ENCODE results near the gene CGB3.
"Not testable (repeated sequence)": the region's sequence is repeated elsewhere in the genome, so short reads cannot be mapped to it uniquely, and the experiment has no call there.

The CGB3 gene

GRCh38 chr19:49056101-49056901 lies 32.2 kb upstream of the CGB3 start:
- Mint-ChIP-seq H3K4me3 (peak overlapping the region; percentile 78 to 85), H3K9me3 (no peaks in the 10 kb centered on the region), H3K27me3 (peaks cover 66% of the 10 kb centered on the region), H3K4me1 (peaks cover 25% of the 10 kb centered on the region), H3K27ac (no peak overlapping the region)
- DNase-seq (peak; percentile 57 to 66), ATAC-seq (peak; percentile 80)

GRCh38 chr19:49050376-49051033 lies 26.4 kb upstream of the CGB3 start:
- H3K27ac Mint-ChIP-seq, H3K27me3 Mint-ChIP-seq, H3K4me3 Mint-ChIP-seq, DNase-seq, ATAC-seq, H3K9me3 Mint-ChIP-seq, H3K4me1 Mint-ChIP-seq: not testable (repeated sequence)

DNA sequence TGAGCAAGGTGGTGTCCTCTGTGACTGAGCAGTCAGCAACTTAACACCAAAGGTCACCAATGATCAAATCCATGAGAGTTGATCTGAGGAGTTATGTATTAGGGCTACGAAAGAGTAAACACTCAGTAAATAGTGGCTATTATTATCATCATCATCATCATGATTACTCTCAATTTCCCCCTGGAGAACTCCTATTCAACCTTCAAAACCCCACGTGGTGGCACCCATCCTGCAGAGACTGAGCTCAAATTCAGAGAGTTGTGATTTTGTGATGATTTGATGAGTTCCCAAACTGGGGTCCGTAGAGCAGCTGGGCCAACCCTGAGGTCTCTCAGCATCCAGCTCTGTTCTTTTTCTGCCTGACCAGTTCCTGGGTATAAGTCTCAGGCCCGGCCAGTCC lies 25.7 kb upstream of the CGB3 start:
- H3K4me3 Mint-ChIP-seq, H3K27ac Mint-ChIP-seq, H3K4me1 Mint-ChIP-seq, H3K27me3 Mint-ChIP-seq, ATAC-seq, H3K9me3 Mint-ChIP-seq, DNase-seq: not testable (repeated sequence)

DNA sequence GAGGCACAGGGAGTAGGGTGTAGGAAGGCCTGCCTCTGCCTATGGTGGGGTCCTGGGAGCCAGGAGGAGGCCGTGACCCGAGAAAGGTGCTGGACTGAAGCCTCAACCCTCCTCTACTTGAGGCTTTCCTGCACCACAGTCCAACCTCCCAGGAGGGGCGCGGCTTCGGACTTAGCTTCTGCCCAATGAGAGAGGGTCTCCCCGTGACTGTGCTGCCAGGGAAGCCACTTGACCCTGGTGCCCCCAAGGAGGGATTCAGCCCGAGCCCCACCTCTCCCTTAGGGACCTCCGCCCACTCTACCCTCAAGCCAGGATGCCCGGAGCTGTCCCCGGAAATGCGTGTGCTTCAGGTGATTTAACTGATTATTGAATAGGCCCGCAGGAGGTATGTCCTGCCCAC lies 24.9 kb upstream of the CGB3 start, which contains the start of gene CGB8:
Gene CGB8, minus strand, starts transcription at position 101 of the 400 bp plus-strand sequence. CDS start 372 bp downstream, outside the sequence.
- H3K4me1 Mint-ChIP-seq, H3K9me3 Mint-ChIP-seq, H3K27ac Mint-ChIP-seq: not testable (repeated sequence)

DNA sequence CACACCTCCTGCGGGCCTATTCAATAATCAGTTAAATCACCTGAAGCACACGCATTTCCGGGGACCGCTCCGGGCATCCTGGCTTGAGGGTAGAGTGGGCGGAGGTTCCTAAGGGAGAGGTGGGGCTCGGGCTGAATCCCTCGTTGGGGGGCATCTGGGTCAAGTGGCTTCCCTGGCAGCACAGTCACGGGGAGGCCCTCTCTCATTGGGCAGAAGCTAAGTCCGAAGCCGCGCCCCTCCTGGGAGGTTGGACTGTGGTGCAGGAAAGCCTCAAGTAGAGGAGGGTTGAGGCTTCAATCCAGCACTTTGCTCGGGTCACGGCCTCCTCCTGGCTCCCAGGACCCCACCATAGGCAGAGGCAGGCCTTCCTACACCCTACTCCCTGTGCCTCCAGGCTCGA lies 19.4 kb upstream of the CGB3 start, which contains the start of gene CGB5:
Gene CGB5, plus strand, starts transcription at position 301 of the 400 bp plus-strand sequence. CDS start 362 bp downstream, outside the sequence.
- not testable (repeated sequence) for ATAC-seq, H3K9me3 Mint-ChIP-seq, H3K27ac Mint-ChIP-seq, H3K4me3 Mint-ChIP-seq, DNase-seq, H3K4me1 Mint-ChIP-seq, H3K27me3 Mint-ChIP-seq

More for the DNA sequence above, 24.9 kb upstream of the CGB3 start, which contains the start of gene CGB8:
- H3K4me3 Mint-ChIP-seq, DNase-seq, H3K27me3 Mint-ChIP-seq, ATAC-seq: not testable (repeated sequence)

GRCh38 chr19:49042666-49043065 lies 18.5 kb upstream of the CGB3 start:
- H3K9me3 Mint-ChIP-seq, H3K27me3 Mint-ChIP-seq, H3K27ac Mint-ChIP-seq, DNase-seq, H3K4me1 Mint-ChIP-seq, ATAC-seq, H3K4me3 Mint-ChIP-seq: not testable (repeated sequence)

DNA sequence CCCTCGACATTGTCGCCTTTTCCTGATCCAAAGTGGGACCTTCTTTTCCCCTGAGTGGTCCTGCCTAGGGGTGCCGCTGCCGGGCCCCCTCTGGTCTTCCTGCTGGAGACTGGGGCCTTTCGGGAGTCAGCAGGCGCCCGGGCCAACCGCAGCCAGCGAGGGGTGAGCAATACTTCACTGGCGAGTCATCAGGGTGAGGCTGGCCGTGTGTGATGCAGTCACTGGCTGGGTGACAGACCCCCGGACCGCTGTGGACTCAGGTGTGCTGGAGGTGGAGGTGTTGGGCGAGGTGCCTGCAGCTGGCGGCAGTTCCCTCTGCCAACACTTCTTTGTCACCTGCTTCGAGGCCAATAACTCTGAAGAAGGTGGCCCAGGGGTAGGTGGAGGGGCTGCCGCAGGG lies 18.0 kb upstream of the CGB3 start:
- no peaks in the 10 kb centered on the region for H3K9me3 Mint-ChIP-seq
- no peak overlapping the region for H3K27ac Mint-ChIP-seq
- H3K4me1 Mint-ChIP-seq, result no peaks in the 10 kb centered on the region
- ATAC-seq, result no peak
- no peak overlapping the region for H3K4me3 Mint-ChIP-seq
- no peak for DNase-seq
- no peaks in the 10 kb centered on the region for H3K27me3 Mint-ChIP-seq

DNA sequence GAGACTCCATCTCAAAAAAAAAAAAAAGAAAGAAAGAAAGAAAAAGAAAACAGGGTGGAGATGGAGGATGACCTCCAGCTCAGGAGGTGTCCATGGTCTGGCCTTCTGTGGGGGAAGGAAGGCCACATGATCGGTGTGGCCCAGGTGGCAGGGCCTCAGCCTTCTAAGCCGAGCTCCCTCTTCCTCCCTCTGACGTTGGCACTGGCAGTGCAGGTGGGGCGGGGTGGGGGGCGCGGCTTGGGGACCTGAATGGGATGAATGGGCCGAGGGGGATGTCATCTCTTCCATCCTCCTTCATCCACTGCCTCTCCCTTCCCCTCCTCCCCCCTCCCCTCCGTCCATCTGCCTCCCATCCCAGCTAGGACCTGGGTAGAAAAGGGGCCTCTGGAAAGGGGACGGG lies 15.6 kb upstream of the CGB3 start:
- not testable (repeated sequence) for H3K4me1 Mint-ChIP-seq, H3K27me3 Mint-ChIP-seq, H3K4me3 Mint-ChIP-seq, H3K9me3 Mint-ChIP-seq, H3K27ac Mint-ChIP-seq, ATAC-seq, DNase-seq

DNA sequence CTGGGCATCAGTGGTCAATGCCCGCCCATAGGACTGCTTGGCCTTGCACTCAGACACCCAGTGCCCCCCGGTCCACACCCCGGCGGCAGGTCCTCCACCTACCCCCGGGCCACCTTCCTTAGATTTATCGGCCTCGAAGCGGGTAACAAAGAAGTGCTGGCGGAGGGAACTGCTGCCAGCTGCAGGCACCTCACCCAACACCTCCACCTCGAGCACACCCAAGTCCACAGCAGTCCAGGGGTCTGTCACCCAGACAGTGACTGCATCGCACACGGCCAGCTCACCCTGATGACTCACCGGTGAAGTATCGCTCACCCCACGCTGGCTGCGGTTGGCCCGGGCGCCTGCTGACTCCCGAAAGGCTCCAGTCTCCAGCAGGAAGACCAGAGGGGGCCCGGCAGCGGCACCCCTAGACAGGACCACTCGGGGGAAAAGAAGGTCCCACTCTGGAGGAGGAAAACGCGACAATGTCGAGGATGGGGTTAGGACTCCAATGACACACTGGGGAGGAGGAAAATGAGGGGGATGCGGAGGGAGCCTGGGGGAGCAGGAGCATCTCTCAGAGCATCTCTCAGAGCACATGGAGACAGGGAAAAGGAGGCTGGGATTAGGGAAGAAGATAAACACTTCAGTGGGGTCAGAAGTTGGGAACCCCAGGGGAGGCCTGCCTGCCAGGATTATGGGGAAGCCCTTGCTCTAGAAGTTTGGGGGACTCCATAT lies 14.6 kb upstream of the CGB3 start:
- not testable (repeated sequence) for ATAC-seq, H3K4me3 Mint-ChIP-seq, H3K27ac Mint-ChIP-seq, H3K27me3 Mint-ChIP-seq, H3K4me1 Mint-ChIP-seq, H3K9me3 Mint-ChIP-seq, DNase-seq

- not testable (repeated sequence) for H3K4me3 Mint-ChIP-seq
These were observed 14.0 kb upstream of the CGB3 start for GRCh38 chr19:49038111-49038510.

GRCh38 chr19:49036815-49037214 lies 12.7 kb upstream of the CGB3 start, which contains the start of gene CGB1:
Gene CGB1, minus strand, starts transcription at chr19:49036895. Its CDS starts 184 bp downstream, at chr19:49036711.
- not testable (repeated sequence) for H3K9me3 Mint-ChIP-seq, H3K4me1 Mint-ChIP-seq, H3K4me3 Mint-ChIP-seq, H3K27me3 Mint-ChIP-seq
- ATAC-seq, result peak; percentile 75
- H3K27ac Mint-ChIP-seq, result peak within 1 kb of the TSS in 1 of 2 donors; percentile 82
- peak; percentile 68 to 76 for DNase-seq

More at GRCh38 chr19:49038111-49038510, 14.0 kb upstream of the CGB3 start:
- H3K27me3 Mint-ChIP-seq, H3K4me1 Mint-ChIP-seq, DNase-seq, ATAC-seq, H3K9me3 Mint-ChIP-seq, H3K27ac Mint-ChIP-seq: not testable (repeated sequence)

DNA sequence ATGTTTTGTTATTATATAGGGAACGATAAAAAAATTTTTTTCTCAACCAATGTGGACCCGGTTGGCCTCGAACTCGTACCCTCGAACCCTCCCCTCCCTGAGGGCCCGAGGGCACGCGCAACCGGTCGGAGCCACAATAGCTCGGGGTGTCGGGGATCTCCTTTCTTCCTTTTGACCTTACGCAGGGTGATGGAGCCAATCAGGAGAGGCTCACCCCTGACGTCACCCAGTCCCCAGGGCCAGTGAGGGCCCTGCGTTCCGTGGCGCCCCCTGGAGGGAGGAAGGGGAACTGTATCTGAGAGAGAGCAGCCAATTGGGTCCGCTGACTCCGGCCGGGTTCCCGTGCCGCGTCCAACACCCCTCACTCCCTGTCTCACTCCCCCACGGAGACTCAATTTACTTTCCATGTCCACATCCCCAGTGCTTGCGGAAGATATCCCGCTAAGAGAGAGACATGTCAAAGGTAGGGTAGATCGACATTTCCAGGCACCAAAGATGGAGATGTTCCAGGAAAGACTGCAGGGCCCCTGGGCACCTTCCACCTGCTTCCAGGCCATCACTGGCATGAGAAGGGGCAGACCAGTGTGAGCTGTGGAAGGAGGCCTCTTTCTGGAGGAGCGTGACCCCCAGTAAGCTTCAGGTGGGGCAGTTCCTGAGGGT lies 7.6 kb upstream of the CGB3 start, which contains the start of gene CGB2:
Gene CGB2, plus strand, starts transcription at position 249 of the 660 bp plus-strand sequence. Its CDS starts 206 bp downstream, at position 455.
- Mint-ChIP-seq H3K27ac (peak within 1 kb of the TSS; percentile 88 to 100), H3K4me1 (peaks cover 10% of the 10 kb centered on the region), H3K4me3 (peak within 1 kb of the TSS; percentile 75 to 82)
- peak; percentile 97 for ATAC-seq
- DNase-seq, result peak; percentile 88 to 91
- not testable (repeated sequence) for H3K27me3 Mint-ChIP-seq, H3K9me3 Mint-ChIP-seq

GRCh38 chr19:49030323-49030722 lies 6.2 kb upstream of the CGB3 start:
- H3K9me3 Mint-ChIP-seq, DNase-seq, H3K4me3 Mint-ChIP-seq, H3K27ac Mint-ChIP-seq, ATAC-seq, H3K27me3 Mint-ChIP-seq: not testable (repeated sequence)
- peaks cover 10% of the 10 kb centered on the region for H3K4me1 Mint-ChIP-seq

DNA sequence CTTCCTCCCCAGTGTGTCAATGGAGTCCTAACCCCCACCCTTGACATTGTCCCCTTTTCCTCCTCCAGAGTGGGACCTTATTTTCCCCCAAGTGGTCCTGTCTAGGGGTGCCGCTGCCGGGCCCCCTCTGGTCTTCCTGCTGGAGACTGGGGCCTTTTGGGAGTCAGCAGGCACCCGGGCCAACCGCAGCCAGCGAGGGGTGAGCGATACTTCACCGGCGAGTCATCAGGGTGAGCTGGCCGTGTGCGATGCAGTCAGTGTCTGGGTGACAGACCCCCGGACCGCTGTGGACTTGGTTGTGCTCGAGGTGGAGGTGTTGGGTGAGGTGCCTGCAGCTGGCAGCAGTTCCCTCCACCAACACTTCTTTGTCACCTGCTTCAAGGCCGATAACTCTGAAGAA lies 5.6 kb upstream of the CGB3 start:
- not testable (repeated sequence) for ATAC-seq, DNase-seq

DNA sequence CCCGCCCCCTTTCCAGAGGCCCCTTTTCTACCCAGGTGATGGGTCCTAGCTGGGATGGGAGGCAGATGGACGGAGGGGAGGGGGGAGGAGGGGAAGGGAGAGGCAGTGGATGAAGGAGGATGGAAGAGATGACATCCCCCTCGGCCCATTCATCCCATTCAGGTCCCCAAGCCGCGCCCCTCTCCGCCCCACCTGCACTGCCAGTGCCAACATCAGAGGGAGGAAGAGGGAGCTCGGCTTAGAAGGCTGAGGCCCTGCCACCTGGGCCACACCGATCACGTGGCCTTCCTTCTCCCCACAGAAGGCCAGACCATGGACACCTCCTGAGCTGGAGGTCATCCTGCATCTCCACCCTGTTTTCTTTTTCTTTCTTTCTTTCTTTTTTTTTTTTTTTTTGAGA lies 4.6 kb upstream of the CGB3 start:
- H3K4me1 Mint-ChIP-seq, result peaks cover 10% of the 10 kb centered on the region
- ATAC-seq, H3K4me3 Mint-ChIP-seq: not testable (repeated sequence)

More for the DNA sequence above, 5.6 kb upstream of the CGB3 start:
- Mint-ChIP-seq H3K4me1 (peaks cover 10% of the 10 kb centered on the region), H3K27ac (peak overlapping the region in 1 of 2 donors; percentile 68)
- H3K27me3 Mint-ChIP-seq, H3K4me3 Mint-ChIP-seq, H3K9me3 Mint-ChIP-seq: not testable (repeated sequence)

More for the DNA sequence above, 4.6 kb upstream of the CGB3 start:
- H3K27ac Mint-ChIP-seq, DNase-seq, H3K9me3 Mint-ChIP-seq, H3K27me3 Mint-ChIP-seq: not testable (repeated sequence)
